ENCODE data around the gene BCL11B. TPM values are rescaled to one million over a fixed set of nuclear protein-coding genes. Genes with fewer than 3 reads are reported as not detected.

Gene BCL11B
- total and polyA plus RNA-seq, 2 of the 8 experiments (the other 6 are each of a cell fraction or from before 2014, with no cell fraction given): 0.63 to 5.9 TPM

DNA sequence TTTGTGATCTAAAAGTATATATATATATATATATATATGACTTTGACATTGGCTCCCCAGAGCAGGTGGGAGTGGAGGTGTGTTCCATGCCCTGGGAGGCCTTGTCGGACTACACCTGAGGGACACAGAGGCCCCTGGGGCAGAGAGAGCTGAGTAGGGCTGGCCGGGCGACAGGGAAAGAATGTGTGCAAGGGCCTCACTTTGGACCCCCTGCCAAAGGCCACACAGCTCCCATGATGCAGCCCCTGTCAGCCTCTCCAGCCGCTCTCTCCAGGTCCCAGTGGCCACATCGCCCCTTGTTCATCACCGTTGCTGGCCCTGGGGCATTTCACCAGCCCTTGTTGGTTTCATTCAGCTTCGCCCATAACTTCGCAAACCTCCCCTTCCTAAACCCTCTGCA, 123.9 kb downstream of the BCL11B start (continued):
- no peak for TF ChIP-seq PHF8 (conservative IDR thresholded peaks at IDR 0.05; ENCODE audit: low read depth, low read length)
- TF ChIP-seq KDM1A (IDR thresholded peaks at IDR 0.05; ENCODE audit: borderline replicate concordance, low read length): no peak
- TF ChIP-seq TCF12 (IDR thresholded peaks at IDR 0.05; ENCODE audit: low read depth, low read length): no peak

Data from H1 (cell line).